GM12878 (cell line): ENCODE data around the gene NPTN.

ENCODE experiments used
- CEBPB ChIP-seq, 2 experiments: fragments of 150-350 bp in 1 of 2; IDR thresholded peaks; 2 replicates each; pipeline ENCODE4 v1.6.1; 2012 to 2014; ENCODE audit warnings: low read depth in 2 of 2, low read length in 2 of 2, borderline replicate concordance in 1 of 2, inconsistent platforms in 1 of 2
- CTCF ChIP-seq, 3 experiments: IDR thresholded peaks in 2 of 3; conservative IDR thresholded peaks in 1 of 3; 2 replicates each; pipeline ENCODE4 v1.5.1; 2011; ENCODE audit warnings: low read depth in 3 of 3, low read length in 3 of 3, mild to moderate bottlenecking in 3 of 3, control low read depth in 2 of 3, moderate library complexity in 2 of 3, inconsistent platforms in 1 of 3, mixed read lengths in 1 of 3; ENCODE audit not compliant: control insufficient read depth in 2 of 3, insufficient read depth in 1 of 3; ENCODE audit errors: extremely low read depth in 1 of 3
- DPF2 ChIP-seq: fragments of 450-650 bp; IDR thresholded peaks from 2 replicates; pipeline ENCODE4 v1.6.1; 2017; ENCODE audit warnings: mild to moderate bottlenecking
- EGR1 ChIP-seq, 2 experiments: IDR thresholded peaks; 1 replicate in 1 of 2; 2 replicates in 1 of 2; pipeline ENCODE4 v1.6.1; 2011 to 2012; ENCODE audit warnings: low read depth in 2 of 2, low read length in 2 of 2, borderline replicate concordance in 1 of 2, mild to moderate bottlenecking in 1 of 2, moderate library complexity in 1 of 2
- EP300 ChIP-seq, 2 experiments: fragments of 150-350 bp in 1 of 2; IDR thresholded peaks; 2 replicates each; pipeline ENCODE4 v1.6.1; 2011 to 2012; ENCODE audit warnings: low read depth in 2 of 2, low read length in 2 of 2, borderline replicate concordance in 1 of 2, improper control_type of control experiment in 1 of 2, inconsistent platforms in 1 of 2; ENCODE audit not compliant: control insufficient read depth in 1 of 2
- FOXK2 ChIP-seq: fragments of 450-650 bp; IDR thresholded peaks from 2 replicates; pipeline ENCODE4 v1.6.1; 2017; ENCODE audit warnings: mild to moderate bottlenecking, moderate library complexity
- FOXM1 ChIP-seq: IDR thresholded peaks from 2 replicates; pipeline ENCODE4 v1.6.1; 2012; ENCODE audit warnings: low read depth, mild to moderate bottlenecking, inconsistent platforms, low read length, moderate library complexity
- POLR2A ChIP-seq: IDR thresholded peaks from 2 replicates; pipeline ENCODE4 v1.6.1; 2011; ENCODE audit warnings: low read depth, mild to moderate bottlenecking, low read length
- POLR2AphosphoS2 ChIP-seq: IDR thresholded peaks from 2 replicates; pipeline ENCODE4 v1.6.1; 2011; ENCODE audit warnings: low read depth, mild to moderate bottlenecking, low read length, improper control_type of control experiment, moderate library complexity
- SIN3A ChIP-seq: IDR thresholded peaks from 2 replicates; pipeline ENCODE4 v1.6.1; 2012; ENCODE audit warnings: low read depth, low read length, improper control_type of control experiment
- SRF ChIP-seq, 2 experiments: IDR thresholded peaks; 2 replicates each; pipeline ENCODE4 v1.6.1; 2011; ENCODE audit warnings: low read depth in 2 of 2, low read length in 2 of 2, mild to moderate bottlenecking in 1 of 2, moderate library complexity in 1 of 2
- ZNF274 ChIP-seq: IDR thresholded peaks from one replicate; pipeline ENCODE4 v1.8.0; 2011; ENCODE audit not compliant: insufficient read length, insufficient read depth
- ZNF622 ChIP-seq: fragments of 450-650 bp; IDR thresholded peaks from 2 replicates; pipeline ENCODE4 v1.6.1; 2017; ENCODE audit warnings: mild to moderate bottlenecking, inconsistent platforms
- TF ChIP-seq, protein P1 (sequence below): IDR thresholded peaks from 2 replicates; pipeline ENCODE4 v1.6.1; 2011; ENCODE audit warnings: borderline replicate concordance, low read depth, mild to moderate bottlenecking, moderate library complexity, mixed read lengths, low read length; ENCODE audit not compliant: insufficient read depth; ENCODE audit errors: extremely low read length

DNA sequence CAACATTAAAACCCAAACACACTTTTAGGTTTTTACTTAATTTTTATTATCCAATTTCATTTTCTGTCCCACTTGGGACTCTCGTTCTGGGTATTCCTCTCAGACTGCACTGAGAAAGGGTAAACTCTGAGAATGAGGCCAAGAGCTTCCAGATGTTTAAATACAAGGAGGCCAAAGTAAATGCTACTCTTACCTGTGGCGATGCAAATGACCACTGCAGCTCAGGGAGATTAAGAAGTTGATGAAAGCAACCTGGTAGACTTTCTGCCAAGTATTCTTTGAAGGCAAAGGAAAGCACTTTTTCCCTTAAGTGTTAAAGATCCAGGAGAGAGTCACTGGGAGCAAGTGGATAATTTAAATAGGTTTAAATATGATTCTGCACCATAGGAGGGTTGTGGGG lies 39.1 kb downstream of the NPTN start:
- TF ChIP-seq ZNF274 (no peak), SRF (IDR thresholded peaks at IDR 0.05; ENCODE audit: low read depth in 2 of 2, low read length in 2 of 2) (no peak), EP300 (IDR thresholded peaks at IDR 0.05; ENCODE audit: borderline replicate concordance in 1 of 2, control insufficient read depth in 1 of 2, low read depth in 2 of 2, low read length in 2 of 2) (no peak), FOXK2 (no peak), POLR2A (no peak), CEBPB (IDR thresholded peaks at IDR 0.05; ENCODE audit: borderline replicate concordance in 1 of 2, low read depth in 2 of 2, low read length in 2 of 2) (no peak), SIN3A (no peak), EGR1 (IDR thresholded peaks at IDR 0.05; ENCODE audit: borderline replicate concordance in 1 of 2, low read depth in 2 of 2, low read length in 2 of 2) (no peak), FOXM1 (no peak), DPF2 (no peak), POLR2AphosphoS2 (no peak), CTCF (IDR thresholded peaks at IDR 0.05 in 2 of 3, conservative IDR thresholded peaks at IDR 0.05 in 1 of 3; ENCODE audit: control insufficient read depth in 2 of 3, extremely low read depth in 1 of 3, insufficient read depth in 1 of 3, low read depth in 3 of 3, low read length in 3 of 3) (no peak), ZNF622 (no peak)
- TF ChIP-seq, protein P1, sequence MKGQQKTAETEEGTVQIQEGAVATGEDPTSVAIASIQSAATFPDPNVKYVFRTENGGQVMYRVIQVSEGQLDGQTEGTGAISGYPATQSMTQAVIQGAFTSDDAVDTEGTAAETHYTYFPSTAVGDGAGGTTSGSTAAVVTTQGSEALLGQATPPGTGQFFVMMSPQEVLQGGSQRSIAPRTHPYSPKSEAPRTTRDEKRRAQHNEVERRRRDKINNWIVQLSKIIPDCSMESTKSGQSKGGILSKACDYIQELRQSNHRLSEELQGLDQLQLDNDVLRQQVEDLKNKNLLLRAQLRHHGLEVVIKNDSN = no peak
